ENCODE results near the gene TGFBR3.

TGFBR3 gene

DNA sequence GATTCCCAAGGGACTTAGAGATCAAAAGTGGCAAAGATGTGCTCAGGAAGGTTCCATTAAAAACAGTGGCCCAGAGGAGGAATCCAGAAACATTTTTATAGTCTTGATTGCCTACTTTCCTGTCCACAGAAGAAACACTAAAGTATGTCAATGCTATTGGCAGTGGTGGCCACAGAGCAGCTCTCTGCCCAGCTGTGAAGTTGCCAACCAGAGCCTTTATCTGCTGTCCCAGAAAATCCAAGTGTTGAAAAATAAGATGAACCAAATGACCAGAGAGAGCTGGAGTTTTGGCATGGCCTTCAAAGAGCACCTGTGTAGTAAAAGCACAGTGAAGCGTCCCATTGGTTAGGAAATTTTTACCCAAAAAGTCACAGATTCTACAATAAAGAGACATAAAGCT lies 181.2 kb downstream of the TGFBR3 start:
- no peak overlapping the region for H2AFZ ChIP-seq (ENCODE audit: insufficient read depth, low read length, poor library complexity)
- no peak overlapping the region for H2BK120ac ChIP-seq (ENCODE audit: insufficient read depth, low read length, poor library complexity)
- WGBS (ENCODE audit: extremely low coverage, insufficient coverage, insufficient read length), result no CpG with 5 or more reads among the region's 1 CpG
- no peaks in the 10 kb centered on the region for H3K79me2 ChIP-seq (ENCODE audit: control insufficient read depth, insufficient read depth, low read length, poor library complexity)
- no peak overlapping the region for H2AK5ac ChIP-seq (ENCODE audit: low read length)
- no peaks in the 10 kb centered on the region for H3K79me1 ChIP-seq (ENCODE audit: low read length)
- H3K9me3 ChIP-seq (ENCODE audit: insufficient read depth, low read depth, low read length), result no peaks in the 10 kb centered on the region
- no peak overlapping the region for H4K91ac ChIP-seq (ENCODE audit: low read depth, low read length)
- H4K12ac ChIP-seq (ENCODE audit: low read depth, low read length), result no peak overlapping the region
- no peak overlapping the region for H3K4ac ChIP-seq (ENCODE audit: low read depth, low read length)
- no peak overlapping the region for H2BK12ac ChIP-seq (ENCODE audit: low read length)
- no peak overlapping the region for H4K8ac ChIP-seq (ENCODE audit: low read depth, low read length)
- no peak overlapping the region for H3K23ac ChIP-seq (ENCODE audit: low read length)
- no peaks in the 10 kb centered on the region for H3K4me1 ChIP-seq (ENCODE audit: control insufficient read depth in 1 of 2, insufficient read depth in 2 of 2, low read length in 2 of 2)
- no peaks in the 10 kb centered on the region for H3K36me3 ChIP-seq (ENCODE audit: control insufficient read depth in 1 of 2, insufficient read depth in 2 of 2, low read length in 2 of 2)
- H3K27ac ChIP-seq (ENCODE audit: low read depth, low read length), result no peak overlapping the region
- no peak overlapping the region for H3K4me3 ChIP-seq (ENCODE audit: low read depth, low read length)
- H2BK5ac ChIP-seq (ENCODE audit: low read depth, low read length, poor library complexity), result no peak overlapping the region
- no peak for DNase-seq
- H3K4me2 ChIP-seq (ENCODE audit: low read length), result no peak overlapping the region
- H3K14ac ChIP-seq (ENCODE audit: low read length), result no peak overlapping the region
- H3K18ac ChIP-seq (ENCODE audit: low read length), result no peak overlapping the region
- H3K27me3 ChIP-seq (ENCODE audit: insufficient read depth, low read length), result no peaks in the 10 kb centered on the region
- H3K9ac ChIP-seq (ENCODE audit: low read length), result no peak overlapping the region

DNA sequence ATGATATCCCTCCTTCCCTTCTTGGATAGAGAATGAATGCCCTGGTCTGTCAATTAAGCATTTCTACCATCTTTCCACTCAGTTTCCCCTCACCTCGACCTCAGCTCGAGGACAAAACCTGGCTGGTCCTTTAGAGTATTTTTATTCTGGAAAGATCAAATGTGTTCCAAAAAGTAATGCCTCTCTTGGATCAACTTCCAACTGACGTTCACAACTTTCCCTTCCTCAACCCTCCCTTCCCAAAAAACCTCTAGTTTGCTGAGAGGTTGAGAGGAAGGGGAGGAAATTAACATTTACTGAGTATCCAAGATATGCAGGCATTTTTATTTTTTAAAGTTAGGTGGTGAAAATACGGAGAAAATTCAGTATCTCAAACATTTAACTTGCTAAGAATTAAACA lies 182.9 kb downstream of the TGFBR3 start:
- Histone ChIP-seq H4K12ac (ENCODE audit: low read depth, low read length) (no peak overlapping the region), H3K9ac (ENCODE audit: low read length) (no peak overlapping the region), H2AFZ (ENCODE audit: insufficient read depth, low read length, poor library complexity) (no peak overlapping the region), H2BK5ac (ENCODE audit: low read depth, low read length, poor library complexity) (no peak overlapping the region), H3K9me3 (ENCODE audit: insufficient read depth, low read depth, low read length) (no peaks in the 10 kb centered on the region), H3K4me3 (ENCODE audit: low read depth, low read length) (no peak overlapping the region), H2AK5ac (ENCODE audit: low read length) (no peak overlapping the region), H3K27me3 (ENCODE audit: insufficient read depth, low read length) (no peaks in the 10 kb centered on the region), H3K79me1 (ENCODE audit: low read length) (no peaks in the 10 kb centered on the region), H4K91ac (ENCODE audit: low read depth, low read length) (no peak overlapping the region), H3K4me1 (ENCODE audit: control insufficient read depth in 1 of 2, insufficient read depth in 2 of 2, low read length in 2 of 2) (no peaks in the 10 kb centered on the region), H2BK120ac (ENCODE audit: insufficient read depth, low read length, poor library complexity) (no peak overlapping the region), H3K27ac (ENCODE audit: low read depth, low read length) (no peak overlapping the region), H4K8ac (ENCODE audit: low read depth, low read length) (no peak overlapping the region), H3K4me2 (ENCODE audit: low read length) (no peak overlapping the region), H3K23ac (ENCODE audit: low read length) (no peak overlapping the region), H3K14ac (ENCODE audit: low read length) (no peak overlapping the region), H3K18ac (ENCODE audit: low read length) (no peak overlapping the region), H3K4ac (ENCODE audit: low read depth, low read length) (no peak overlapping the region), H2BK12ac (ENCODE audit: low read length) (no peak overlapping the region), H3K36me3 (ENCODE audit: control insufficient read depth in 1 of 2, insufficient read depth in 2 of 2, low read length in 2 of 2) (no peaks in the 10 kb centered on the region), H3K79me2 (ENCODE audit: control insufficient read depth, insufficient read depth, low read length, poor library complexity) (no peaks in the 10 kb centered on the region)
- DNase-seq, result no peak
- no CpG with 5 or more reads among the region's 4 CpGs for WGBS (ENCODE audit: extremely low coverage, insufficient coverage, insufficient read length)

DNA sequence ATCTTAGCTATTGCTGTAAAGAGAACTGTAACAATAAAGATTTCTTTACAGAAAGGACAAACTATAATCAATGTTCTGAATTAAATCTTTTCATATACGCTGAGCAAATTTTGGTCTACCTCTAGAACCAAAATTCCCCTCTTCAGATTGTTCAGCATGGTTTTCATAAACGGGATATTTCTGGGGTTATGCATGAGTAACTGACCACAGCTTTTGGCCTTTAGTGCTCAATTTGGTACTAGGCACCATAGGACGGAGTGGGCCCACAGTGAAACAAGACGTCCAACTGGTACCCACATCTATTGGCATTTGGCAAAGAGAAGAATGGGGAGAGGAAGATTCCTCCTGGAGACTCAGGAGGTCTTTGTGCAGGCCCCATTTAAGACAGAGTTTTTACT lies 184.5 kb downstream of the TGFBR3 start:
- Histone ChIP-seq H3K4me3 (ENCODE audit: low read depth, low read length) (no peak overlapping the region), H3K4me1 (ENCODE audit: control insufficient read depth in 1 of 2, insufficient read depth in 2 of 2, low read length in 2 of 2) (no peaks in the 10 kb centered on the region), H2AK5ac (ENCODE audit: low read length) (no peak overlapping the region), H3K9me3 (ENCODE audit: insufficient read depth, low read depth, low read length) (no peaks in the 10 kb centered on the region), H3K4me2 (ENCODE audit: low read length) (no peak overlapping the region), H4K12ac (ENCODE audit: low read depth, low read length) (no peak overlapping the region), H2BK12ac (ENCODE audit: low read length) (no peak overlapping the region), H3K27me3 (ENCODE audit: insufficient read depth, low read length) (no peaks in the 10 kb centered on the region), H3K23ac (ENCODE audit: low read length) (no peak overlapping the region), H2AFZ (ENCODE audit: insufficient read depth, low read length, poor library complexity) (no peak overlapping the region), H3K4ac (ENCODE audit: low read depth, low read length) (no peak overlapping the region), H4K91ac (ENCODE audit: low read depth, low read length) (no peak overlapping the region), H2BK120ac (ENCODE audit: insufficient read depth, low read length, poor library complexity) (no peak overlapping the region), H4K8ac (ENCODE audit: low read depth, low read length) (no peak overlapping the region), H3K27ac (ENCODE audit: low read depth, low read length) (no peak overlapping the region), H3K9ac (ENCODE audit: low read length) (no peak overlapping the region), H2BK5ac (ENCODE audit: low read depth, low read length, poor library complexity) (no peak overlapping the region), H3K79me2 (ENCODE audit: control insufficient read depth, insufficient read depth, low read length, poor library complexity) (no peaks in the 10 kb centered on the region), H3K36me3 (ENCODE audit: control insufficient read depth in 1 of 2, insufficient read depth in 2 of 2, low read length in 2 of 2) (no peaks in the 10 kb centered on the region), H3K18ac (ENCODE audit: low read length) (no peak overlapping the region), H3K79me1 (ENCODE audit: low read length) (no peaks in the 10 kb centered on the region), H3K14ac (ENCODE audit: low read length) (no peak overlapping the region)
- DNase-seq, result no peak
- no CpG with 5 or more reads among the region's 4 CpGs for WGBS (ENCODE audit: extremely low coverage, insufficient coverage, insufficient read length)

DNA sequence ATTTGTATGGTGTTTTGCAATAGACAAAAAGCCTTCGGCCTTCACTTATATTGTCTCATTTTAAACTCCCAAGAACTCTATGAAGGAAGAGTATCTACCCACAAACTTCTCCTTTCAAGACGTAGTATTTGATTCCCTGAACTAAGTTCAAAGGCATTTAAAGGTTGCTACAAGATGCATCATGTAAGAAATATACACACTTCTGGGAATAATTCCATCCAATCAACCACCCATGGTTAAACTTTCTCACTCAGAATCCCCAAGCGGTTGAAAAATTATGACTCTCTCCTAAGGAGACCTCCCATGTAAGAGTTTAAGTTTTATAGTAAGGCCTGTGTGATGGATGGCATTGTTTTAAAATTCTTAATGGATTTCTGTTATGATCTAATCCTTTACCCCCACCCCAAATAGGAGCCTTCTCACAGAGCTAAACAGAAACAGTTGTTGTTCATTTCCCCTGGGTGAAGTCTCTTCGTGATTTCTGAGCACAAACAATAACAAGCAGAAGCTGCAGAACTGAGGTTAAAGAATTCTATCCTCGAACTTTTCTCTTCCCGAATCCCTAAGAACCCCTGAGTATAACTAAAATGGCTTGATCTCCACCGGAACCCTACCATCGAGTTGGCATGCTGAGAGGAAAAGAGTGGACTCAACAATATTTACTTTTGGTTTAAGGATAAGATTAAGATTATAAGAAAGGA lies 185.0 kb downstream of the TGFBR3 start:
- H3K4me2 ChIP-seq (ENCODE audit: low read length), result no peak overlapping the region
- H3K18ac ChIP-seq (ENCODE audit: low read length), result no peak overlapping the region
- no peak overlapping the region for H3K4ac ChIP-seq (ENCODE audit: low read depth, low read length)
- no peak overlapping the region for H3K14ac ChIP-seq (ENCODE audit: low read length)
- no peak overlapping the region for H3K4me3 ChIP-seq (ENCODE audit: low read depth, low read length)
- no peaks in the 10 kb centered on the region for H3K36me3 ChIP-seq (ENCODE audit: control insufficient read depth in 1 of 2, insufficient read depth in 2 of 2, low read length in 2 of 2)
- no peak overlapping the region for H3K27ac ChIP-seq (ENCODE audit: low read depth, low read length)
- no peak overlapping the region for H3K9ac ChIP-seq (ENCODE audit: low read length)
- no peaks in the 10 kb centered on the region for H3K79me2 ChIP-seq (ENCODE audit: control insufficient read depth, insufficient read depth, low read length, poor library complexity)
- H2AFZ ChIP-seq (ENCODE audit: insufficient read depth, low read length, poor library complexity), result no peak overlapping the region
- no peak for DNase-seq
- H4K8ac ChIP-seq (ENCODE audit: low read depth, low read length), result no peak overlapping the region
- no CpG with 5 or more reads among the region's 8 CpGs for WGBS (ENCODE audit: extremely low coverage, insufficient coverage, insufficient read length)
- H3K79me1 ChIP-seq (ENCODE audit: low read length), result no peaks in the 10 kb centered on the region
- no peaks in the 10 kb centered on the region for H3K4me1 ChIP-seq (ENCODE audit: control insufficient read depth in 1 of 2, insufficient read depth in 2 of 2, low read length in 2 of 2)
- no peak overlapping the region for H2BK12ac ChIP-seq (ENCODE audit: low read length)
- no peak overlapping the region for H2BK5ac ChIP-seq (ENCODE audit: low read depth, low read length, poor library complexity)
- H4K12ac ChIP-seq (ENCODE audit: low read depth, low read length), result no peak overlapping the region
- H3K9me3 ChIP-seq (ENCODE audit: insufficient read depth, low read depth, low read length), result no peaks in the 10 kb centered on the region
- H4K91ac ChIP-seq (ENCODE audit: low read depth, low read length), result no peak overlapping the region
- no peak overlapping the region for H2AK5ac ChIP-seq (ENCODE audit: low read length)
- H2BK120ac ChIP-seq (ENCODE audit: insufficient read depth, low read length, poor library complexity), result no peak overlapping the region
- no peaks in the 10 kb centered on the region for H3K27me3 ChIP-seq (ENCODE audit: insufficient read depth, low read length)
- H3K23ac ChIP-seq (ENCODE audit: low read length), result no peak overlapping the region

Data from trophoblast cell (in vitro differentiated cells and primary cell).